GM12878 (cell line): Measurements from ENCODE around the gene RBM12. TPM values are rescaled to one million over a fixed set of nuclear protein-coding genes. Genes with fewer than 3 reads are reported as not detected.

ENCODE experiments used
- ATAC-seq: fragments of 200-7000 bp; cut with Tn5 transposase; 3 replicates; pipeline ENCODE4 v1.9.1; 2020; ENCODE audit warnings: mild to moderate bottlenecking, moderate library complexity
- BruUV-seq: library from RNA; stranded (reverse); fragments of 400-500 nt; replicated peaks from 2 replicates; lab custom pipeline; 2021; lab: Mats Ljungman, UMichigan
- CTCF ChIA-PET: fragments of 300-600 bp; sonication (Branson Sonifier 250); formaldehyde crosslinking; extraction: SDS; loops from one replicate; lab custom pipeline; 2021; ENCODE audit warnings: inconsistent platforms; lab: Yijun Ruan, JAX
- POLR2A ChIA-PET: fragments of 350-600 bp; formaldehyde crosslinking; extraction: SDS; loops from one replicate; lab custom pipeline; 2021; ENCODE audit warnings: inconsistent platforms; lab: Charles Lee
- RAD21 ChIA-PET: fragments of 300-600 bp; sonication (Branson Sonifier 250); formaldehyde crosslinking; loops from one replicate; lab custom pipeline; 2023; ENCODE audit warnings: antibody characterized with exemption; ENCODE audit not compliant: unreplicated experiment; lab: Charles Lee
- SMC1A ChIA-PET: fragments of 300-600 bp; sonication (Branson Sonifier 250); formaldehyde crosslinking; loops from one replicate; lab custom pipeline; 2023; ENCODE audit not compliant: unreplicated experiment, uncharacterized antibody; lab: Charles Lee
- DNase-seq: peaks from one replicate; pipeline ENCODE4 v3.0.0-alpha.2; 2011; ENCODE audit warnings: low read depth, low spot score
- FAIRE-seq: peaks from 3 replicates; lab custom pipeline; 2011; peaks lifted over from hg19 to GRCh38; lab: Jason Lieb, UNC
- H2AFZ ChIP-seq: 2 replicates; pipeline ENCODE4 v1.6.0; 2011; ENCODE audit warnings: low read depth, low read length, control low read depth; ENCODE audit not compliant: control insufficient read depth
- H3K27ac ChIP-seq: 2 replicates; pipeline ENCODE4 v1.5.1; 2011; ENCODE audit warnings: control low read depth; ENCODE audit not compliant: control insufficient read depth, insufficient read depth
- H3K27me3 ChIP-seq, 2 experiments: replicated peaks in 1 of 2; 2 replicates each; pipeline versions ENCODE4 v1.6.0 to v1.6.1; 2011; ENCODE audit warnings: low read length in 1 of 2; ENCODE audit not compliant: control insufficient read depth in 2 of 2, insufficient read depth in 2 of 2
- H3K36me3 ChIP-seq, 2 experiments: 2 replicates each; pipeline ENCODE4 v1.5.1; 2011; ENCODE audit warnings: low read length in 1 of 2; ENCODE audit not compliant: control insufficient read depth in 2 of 2, insufficient read depth in 2 of 2
- H3K4me1 ChIP-seq: 2 replicates; pipeline ENCODE4 v1.6.1; 2011; ENCODE audit warnings: mild to moderate bottlenecking, low read length, moderate library complexity, mixed read lengths; ENCODE audit not compliant: control insufficient read depth, insufficient read depth
- H3K4me2 ChIP-seq: 2 replicates; pipeline ENCODE4 v1.6.0; 2011; ENCODE audit warnings: control low read depth; ENCODE audit not compliant: control insufficient read depth, insufficient read depth
- H3K4me3 ChIP-seq: fragments of 200-600 bp; sonication (generic); 2 replicates; pipeline ENCODE4 v1.5.1; 2016
- H3K79me2 ChIP-seq: 2 replicates; pipeline ENCODE4 v1.6.0; 2011; ENCODE audit warnings: low read length; ENCODE audit not compliant: control insufficient read depth, insufficient read depth
- H3K9ac ChIP-seq: 2 replicates; pipeline ENCODE4 v1.8.0; 2011; ENCODE audit warnings: low read length, control low read depth, mixed read lengths; ENCODE audit not compliant: control insufficient read depth, insufficient read depth
- H3K9me3 ChIP-seq: replicated peaks from 3 replicates; pipeline ENCODE4 v1.5.1; 2011; ENCODE audit warnings: mild to moderate bottlenecking, low read length; ENCODE audit not compliant: control insufficient read depth, insufficient read depth
- H4K20me1 ChIP-seq: 2 replicates; pipeline ENCODE4 v1.6.0; 2011; ENCODE audit not compliant: control insufficient read depth, insufficient read depth
- CREB1 ChIP-seq: IDR thresholded peaks from 2 replicates; pipeline ENCODE4 v1.6.1; 2012; ENCODE audit warnings: low read depth, mild to moderate bottlenecking, inconsistent platforms
- CREM ChIP-seq: IDR thresholded peaks from 2 replicates; pipeline ENCODE4 v1.6.1; 2014; ENCODE audit warnings: antibody characterized with exemption, low read depth
- DPF2 ChIP-seq: fragments of 450-650 bp; IDR thresholded peaks from 2 replicates; pipeline ENCODE4 v1.6.1; 2017; ENCODE audit warnings: mild to moderate bottlenecking
- E2F8 ChIP-seq: fragments of 450-650 bp; IDR thresholded peaks from 2 replicates; pipeline ENCODE4 v1.6.1; 2018; ENCODE audit warnings: mild to moderate bottlenecking, low read depth, moderate library complexity; ENCODE audit not compliant: partially characterized antibody
- EP300 ChIP-seq, 2 experiments: fragments of 150-350 bp in 1 of 2; IDR thresholded peaks; 2 replicates each; pipeline ENCODE4 v1.6.1; 2011 to 2012; ENCODE audit warnings: low read depth in 2 of 2, low read length in 2 of 2, borderline replicate concordance in 1 of 2, improper control_type of control experiment in 1 of 2, inconsistent platforms in 1 of 2; ENCODE audit not compliant: control insufficient read depth in 1 of 2
- LARP7 ChIP-seq: fragments of 450-650 bp; IDR thresholded peaks from 2 replicates; pipeline ENCODE4 v1.6.1; 2017; ENCODE audit warnings: mild to moderate bottlenecking
- RB1 ChIP-seq: fragments of 450-650 bp; formaldehyde crosslinking; IDR thresholded peaks from 2 replicates; pipeline ENCODE4 v1.6.1; 2017; ENCODE audit warnings: mild to moderate bottlenecking, borderline replicate concordance
- SIX5 ChIP-seq: IDR thresholded peaks from 2 replicates; pipeline ENCODE4 v1.6.1; 2011; ENCODE audit warnings: mild to moderate bottlenecking, low read depth, low read length, moderate library complexity; ENCODE audit not compliant: severe bottlenecking
- SMARCA5 ChIP-seq: fragments of 450-650 bp; IDR thresholded peaks from 2 replicates; pipeline ENCODE4 v1.6.1; 2017; ENCODE audit warnings: mild to moderate bottlenecking
- SRF ChIP-seq, 2 experiments: IDR thresholded peaks; 2 replicates each; pipeline ENCODE4 v1.6.1; 2011; ENCODE audit warnings: low read depth in 2 of 2, low read length in 2 of 2, mild to moderate bottlenecking in 1 of 2, moderate library complexity in 1 of 2
- TCF7 ChIP-seq: IDR thresholded peaks from 2 replicates; pipeline ENCODE4 v1.6.1; 2014; ENCODE audit warnings: antibody characterized with exemption, borderline replicate concordance
- ZBED1 ChIP-seq: IDR thresholded peaks from 2 replicates; pipeline ENCODE4 v1.6.1; 2016; ENCODE audit warnings: borderline replicate concordance
- WGBS: methylation state at CpG from one replicate; pipeline ENCODE4 v1.1.6; 2016; ENCODE audit warnings: low lambda C conversion rate; ENCODE audit not compliant: insufficient replicate concordance, insufficient coverage; ENCODE audit errors: missing lambda C conversion rate; 5-methylcytosine and 5-hydroxymethylcytosine counted together
- in situ Hi-C: fragments of 300-500 bp; cut with MboI; formaldehyde crosslinking; loops from 9 replicates; pipeline ENCODE4 v1.14.3; 2018; ENCODE audit warnings: mixed read lengths
- intact Hi-C: fragments of 100-400 bp; cut with micrococcal nuclease; formaldehyde crosslinking; loops from one replicate; pipeline ENCODE4 v1.14.2; 2022; ENCODE audit not compliant: unreplicated experiment
- polyA plus RNA-seq, 11 experiments: library from polyadenylated mRNA; depleted of rRNA in 4 of 11; unstranded in 6 of 11; stranded (reverse) in 5 of 11; fragments of >200 nt; fragmentation: Nextera tagmentation in 4 of 11; fragmentation: Illumina TruSeq in 1 of 11; extraction: Ambion mirVana in 4 of 11; extraction: Trizol in 1 of 11; gene quantifications; 1 replicate in 1 of 11; 2 replicates in 10 of 11; pipeline versions ENCODE4 v1.2.1 to v1.2.3, GENCODE V29; 2011 to 2016; ENCODE audit warnings: inconsistent platforms in 2 of 11, missing spikeins in 2 of 11, low read depth in 1 of 11
- total RNA-seq, 4 experiments: library from RNA; depleted of rRNA in 3 of 4; stranded (reverse); fragments of >200 nt in 3 of 4; fragmentation: Illumina TruSeq in 1 of 4; extraction: Trizol in 1 of 4; gene quantifications; 2 replicates each; pipeline versions ENCODE4 v1.2.1 to v1.2.3, GENCODE V29; 2013 to 2021

The RBM12 gene
- total and polyA plus RNA-seq, 10 of the 15 experiments (the other 5 are each of a cell fraction or from before 2014, with no cell fraction given) = 4.7 to 153 (median 58.5) TPM

GRCh38 chr20:35627121-35627520, 37.6 kb downstream of the RBM12 start (continued):
- TF ChIP-seq E2F8 (no peak), DPF2 (no peak), SMARCA5 (no peak), SIX5 (no peak)

GRCh38 chr20:35626386-35627001, 38.2 kb downstream of the RBM12 start:
- H3K9ac ChIP-seq = no peak overlapping the region
- no peak overlapping the region for H3K4me2 ChIP-seq
- no peak overlapping the region for H3K4me3 ChIP-seq
- no peak for DNase-seq
- ChIA-PET POLR2A (no interaction called here), RAD21 (no interaction called here), CTCF (no interaction called here), SMC1A (no interaction called here)
- TSS peak; percentile 65 for BruUV-seq
- no peak overlapping the region for H3K27ac ChIP-seq
- ATAC-seq = no peak
- H4K20me1 ChIP-seq = no peaks in the 10 kb centered on the region
- FAIRE-seq = no peak
- intact Hi-C loops = no loop called here
- in situ Hi-C loops = no loop called here
- no peaks in the 10 kb centered on the region for H3K27me3 ChIP-seq
- no peaks in the 10 kb centered on the region for H3K4me1 ChIP-seq
- H3K36me3 ChIP-seq = peaks cover 14 to 29% of the 10 kb centered on the region in 2 experiments
- H2AFZ ChIP-seq = no peak overlapping the region
- no peaks in the 10 kb centered on the region for H3K9me3 ChIP-seq
- no peak for TF ChIP-seq RB1
- no peak for TF ChIP-seq CREM
- TF ChIP-seq LARP7 = no peak
- TF ChIP-seq EP300 (IDR thresholded peaks at IDR 0.05; ENCODE audit: borderline replicate concordance in 1 of 2, control insufficient read depth in 1 of 2, low read depth in 2 of 2, low read length in 2 of 2) = no peak
- no peak for TF ChIP-seq CREB1
- TF ChIP-seq SIX5 = no peak
- no peak for TF ChIP-seq ZBED1
- no peak for TF ChIP-seq TCF7
- TF ChIP-seq SRF (IDR thresholded peaks at IDR 0.05; ENCODE audit: low read depth in 2 of 2, low read length in 2 of 2) = no peak
- WGBS = 98% methylated on average over 11 of the region's 13 CpGs
- no peaks in the 10 kb centered on the region for H3K79me2 ChIP-seq
